OCI-LY7 (cell line): ENCODE data around the gene DNA2. TPM values are rescaled to one million over a fixed set of nuclear protein-coding genes. Genes with fewer than 3 reads are reported as not detected.
"Not testable (repeated sequence)": the region's sequence is repeated elsewhere in the genome, so short reads cannot be mapped to it uniquely, and the experiment has no call there.

ENCODE experiments used
- BruUV-seq: library from RNA; stranded (reverse); fragments of 400-500 nt; replicated peaks from 2 replicates; lab custom pipeline; 2021; lab: Mats Ljungman, UMichigan
- CTCF ChIA-PET: fragments of 300-600 bp; sonication (Branson Sonifier 250); formaldehyde crosslinking; loops from one replicate; lab custom pipeline; 2022; ENCODE audit warnings: antibody characterized with exemption; ENCODE audit not compliant: unreplicated experiment; lab: Charles Lee
- POLR2A ChIA-PET: fragments of 300-600 bp; sonication (Branson Sonifier 250); formaldehyde crosslinking; loops from one replicate; lab custom pipeline; 2022; ENCODE audit warnings: antibody characterized with exemption; lab: Charles Lee
- DNase-seq: peaks from one replicate; pipeline ENCODE4 v3.0.0-alpha.2; 2015; ENCODE audit warnings: low spot score
- H2AFZ ChIP-seq: fragments of 200-600 bp; sonication (generic), shearing (Covaris generic); 2 replicates; pipeline ENCODE4 v1.6.1; 2014; ENCODE audit warnings: mild to moderate bottlenecking, antibody characterized with exemption, low read length, moderate library complexity
- H3K27ac ChIP-seq: fragments of 200-600 bp; sonication (generic); 2 replicates; pipeline ENCODE4 v1.5.1; 2014; ENCODE audit warnings: mixed run types, low read depth, mild to moderate bottlenecking, moderate library complexity, low read length, inconsistent platforms; ENCODE audit not compliant: poor library complexity, severe bottlenecking
- H3K36me3 ChIP-seq: fragments of 200-600 bp; sonication (generic); 2 replicates; pipeline ENCODE4 v1.6.1; 2014; ENCODE audit warnings: mild to moderate bottlenecking, antibody characterized with exemption, low read length, moderate library complexity, mixed read lengths; ENCODE audit not compliant: insufficient read depth
- H3K4me1 ChIP-seq: fragments of 200-600 bp; sonication (generic); 2 replicates; pipeline ENCODE4 v1.5.1; 2014; ENCODE audit warnings: mild to moderate bottlenecking, low read length; ENCODE audit not compliant: insufficient read depth, poor library complexity, severe bottlenecking
- H3K4me2 ChIP-seq: fragments of 200-600 bp; sonication (generic); 2 replicates; pipeline ENCODE4 v1.6.1; 2014; ENCODE audit warnings: mild to moderate bottlenecking, low read length
- H3K4me3 ChIP-seq: fragments of 200-600 bp; sonication (generic); 2 replicates; pipeline ENCODE4 v1.5.1; 2014; ENCODE audit warnings: mild to moderate bottlenecking, low read depth, low read length; ENCODE audit not compliant: poor library complexity, severe bottlenecking
- H3K79me2 ChIP-seq: fragments of 200-600 bp; sonication (generic); 2 replicates; pipeline ENCODE4 v1.6.1; 2016; ENCODE audit warnings: low read depth, mild to moderate bottlenecking, low read length, moderate library complexity, mixed read lengths; ENCODE audit not compliant: insufficient read depth
- H3K9me2 ChIP-seq: fragments of 200-600 bp; sonication (generic); 2 replicates; pipeline ENCODE4 v1.6.1; 2016; ENCODE audit warnings: mild to moderate bottlenecking, low read length, mixed read lengths; ENCODE audit not compliant: insufficient read depth
- H3K9me3 ChIP-seq: fragments of 200-600 bp; sonication (generic); 2 replicates; pipeline ENCODE4 v1.6.1; 2014; ENCODE audit warnings: mild to moderate bottlenecking, mixed run types, low read length, mixed read lengths
- H4K20me1 ChIP-seq: fragments of 200-600 bp; sonication (generic); 2 replicates; pipeline ENCODE4 v1.6.1; 2014; ENCODE audit warnings: mild to moderate bottlenecking, antibody characterized with exemption, low read length, moderate library complexity, mixed read lengths; ENCODE audit not compliant: insufficient read depth
- EZH2phosphoT487 ChIP-seq: fragments of 200-600 bp; sonication (generic); IDR thresholded peaks from 2 replicates; pipeline ENCODE4 v1.6.1; 2018; ENCODE audit warnings: low read depth, borderline replicate concordance, mild to moderate bottlenecking, mixed run types, antibody characterized with exemption, low read length, moderate library complexity, mixed read lengths
- intact Hi-C: fragments of 100-400 bp; cut with micrococcal nuclease; formaldehyde crosslinking; loops from one replicate; pipeline ENCODE4 v1.10.0; 2022; ENCODE audit not compliant: unreplicated experiment
- total RNA-seq, 2 experiments: library from RNA; depleted of rRNA in 1 of 2; stranded (reverse); fragments of >200 nt in 1 of 2; shearing (Covaris generic) in 1 of 2; gene quantifications; 2 replicates each; pipeline ENCODE4 v1.2.3, GENCODE V29; 2014 to 2022
- TF ChIP-seq, protein P1 (sequence below): fragments of 200-600 bp; sonication (generic); conservative IDR thresholded peaks from 2 replicates; pipeline ENCODE4 v1.5.1; 2014; ENCODE audit warnings: mild to moderate bottlenecking, antibody characterized with exemption, low read length, moderate library complexity, mixed read lengths

DNA2 gene
- total RNA-seq, 2 experiments from 2014 or later = 42.1 to 51.2 TPM

DNA sequence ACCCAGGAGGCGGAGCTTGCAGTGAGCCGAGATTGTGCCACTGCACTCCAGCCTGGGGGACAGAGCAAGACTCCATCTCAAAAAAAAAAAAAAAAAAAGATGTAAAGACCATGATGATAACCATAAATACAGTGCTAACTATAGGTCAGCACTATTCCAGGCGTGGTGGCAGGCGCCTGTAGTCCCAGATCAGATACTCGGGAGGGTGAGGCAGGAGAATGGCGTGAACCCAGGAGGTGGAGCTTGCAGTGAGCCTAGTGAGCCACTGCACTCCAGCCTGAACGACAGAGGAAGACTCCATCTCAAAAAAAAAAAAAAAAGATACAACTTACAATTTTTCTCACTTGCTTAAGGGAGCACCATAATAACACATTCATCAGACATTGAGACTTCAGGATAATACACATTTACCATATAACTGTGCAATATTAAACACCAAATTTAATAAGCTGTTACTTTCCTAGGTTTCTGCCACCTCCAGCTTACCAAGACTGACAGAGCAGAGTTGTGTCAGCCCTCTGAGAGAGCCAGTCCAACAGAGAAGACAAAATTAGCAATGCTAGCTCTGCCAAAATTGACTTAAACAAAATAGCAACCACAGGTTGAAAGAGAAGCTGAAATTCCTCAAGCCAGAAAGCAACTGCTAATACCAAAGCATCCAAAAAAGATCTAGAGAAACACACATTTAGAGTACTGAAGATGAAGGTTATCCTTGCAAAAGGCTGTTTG lies 8.2 kb downstream of the DNA2 start:
- intact Hi-C loops = no loop called here
- Histone ChIP-seq H3K4me3 (no peak overlapping the region), H3K79me2 (peaks cover 9% of the 10 kb centered on the region; the same call in 1 of the 2 replicates), H3K4me1 (no peaks in the 10 kb centered on the region), H3K36me3 (peaks cover 96% of the 10 kb centered on the region), H4K20me1 (no peaks in the 10 kb centered on the region), H3K9me3 (no peaks in the 10 kb centered on the region), H3K4me2 (no peak overlapping the region), H3K9me2 (no peaks in the 10 kb centered on the region), H2AFZ (no peak overlapping the region), H3K27ac (no peak overlapping the region)
- ChIA-PET POLR2A (interaction anchor here (0.5 to 0.6 kb wide), 2 partner anchors 67 to 81 kb away, joined by 4 to 5 read pairs; no protein-coding TSS in a partner anchor), CTCF (no interaction called here)
- no TSS peak for BruUV-seq
- no peak for DNase-seq
- TF ChIP-seq EZH2phosphoT487 = no peak
- TF ChIP-seq, protein P1, sequence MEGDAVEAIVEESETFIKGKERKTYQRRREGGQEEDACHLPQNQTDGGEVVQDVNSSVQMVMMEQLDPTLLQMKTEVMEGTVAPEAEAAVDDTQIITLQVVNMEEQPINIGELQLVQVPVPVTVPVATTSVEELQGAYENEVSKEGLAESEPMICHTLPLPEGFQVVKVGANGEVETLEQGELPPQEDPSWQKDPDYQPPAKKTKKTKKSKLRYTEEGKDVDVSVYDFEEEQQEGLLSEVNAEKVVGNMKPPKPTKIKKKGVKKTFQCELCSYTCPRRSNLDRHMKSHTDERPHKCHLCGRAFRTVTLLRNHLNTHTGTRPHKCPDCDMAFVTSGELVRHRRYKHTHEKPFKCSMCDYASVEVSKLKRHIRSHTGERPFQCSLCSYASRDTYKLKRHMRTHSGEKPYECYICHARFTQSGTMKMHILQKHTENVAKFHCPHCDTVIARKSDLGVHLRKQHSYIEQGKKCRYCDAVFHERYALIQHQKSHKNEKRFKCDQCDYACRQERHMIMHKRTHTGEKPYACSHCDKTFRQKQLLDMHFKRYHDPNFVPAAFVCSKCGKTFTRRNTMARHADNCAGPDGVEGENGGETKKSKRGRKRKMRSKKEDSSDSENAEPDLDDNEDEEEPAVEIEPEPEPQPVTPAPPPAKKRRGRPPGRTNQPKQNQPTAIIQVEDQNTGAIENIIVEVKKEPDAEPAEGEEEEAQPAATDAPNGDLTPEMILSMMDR = no peak

DNA sequence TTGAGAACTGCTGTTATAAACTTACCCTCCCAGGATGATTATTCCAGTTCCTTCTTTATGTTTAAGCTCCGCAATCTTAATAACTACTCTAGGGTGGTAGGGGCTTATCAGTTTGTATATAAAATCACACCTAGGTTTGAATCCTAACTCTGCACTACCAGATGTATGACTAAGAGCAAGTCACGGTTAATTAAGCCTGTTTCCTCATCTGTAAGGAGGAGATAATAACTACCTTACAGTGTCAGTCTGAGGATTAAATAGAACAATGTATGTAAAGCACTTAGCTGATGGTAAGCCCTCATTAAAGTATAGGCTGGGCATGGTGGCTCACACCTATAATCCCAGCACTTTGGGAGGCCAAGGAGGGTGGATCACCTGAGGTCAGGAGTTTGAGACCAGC lies 9.2 kb downstream of the DNA2 start:
- Histone ChIP-seq H3K4me1 (no peaks in the 10 kb centered on the region), H2AFZ (no peak overlapping the region), H3K9me2 (no peaks in the 10 kb centered on the region), H3K36me3 (peaks cover 96% of the 10 kb centered on the region), H3K4me2 (no peak overlapping the region), H3K27ac (no peak overlapping the region), H3K79me2 (no peaks in the 10 kb centered on the region), H4K20me1 (no peaks in the 10 kb centered on the region), H3K4me3 (no peak overlapping the region), H3K9me3 (no peaks in the 10 kb centered on the region)
- DNase-seq = no peak
- TF ChIP-seq, protein P1 = no peak
- TF ChIP-seq EZH2phosphoT487 = no peak
- ChIA-PET POLR2A (interaction anchor here (0.5 to 1.4 kb wide), 7 partner anchors 8 to 1733 kb away, joined by 3 to 4 read pairs (median 3); no protein-coding TSS in a partner anchor), CTCF (no interaction called here)
- intact Hi-C loops = no loop called here
- no TSS peak for BruUV-seq

DNA sequence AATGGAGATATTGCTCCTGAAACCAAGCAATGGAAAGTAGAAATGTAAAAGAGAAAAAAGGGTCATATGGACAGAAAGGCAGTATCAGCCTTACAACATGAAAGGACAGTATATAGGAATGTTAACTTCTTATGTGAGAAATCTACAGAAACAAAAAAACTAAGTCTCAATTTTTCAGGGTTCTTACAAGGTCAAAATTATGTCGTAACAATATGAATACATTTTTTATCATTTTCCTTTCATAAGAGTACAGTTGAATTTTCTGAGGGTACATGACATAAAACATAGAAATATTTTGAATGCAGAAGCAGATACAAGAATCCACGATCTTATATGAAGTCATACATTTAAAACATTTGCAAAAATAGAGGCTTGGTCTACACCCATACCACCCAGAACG lies 10.7 kb downstream of the DNA2 start:
- no peaks in the 10 kb centered on the region for H3K9me3 ChIP-seq
- H3K9me2 ChIP-seq = no peaks in the 10 kb centered on the region
- H3K4me1 ChIP-seq = no peaks in the 10 kb centered on the region
- H3K4me2 ChIP-seq = no peak overlapping the region
- H3K27ac ChIP-seq = no peak overlapping the region
- no peaks in the 10 kb centered on the region for H4K20me1 ChIP-seq
- POLR2A ChIA-PET = interaction anchor here (0.6 to 0.7 kb wide), 2 partner anchors 30 to 48 kb away, joined by 3 to 4 read pairs; no protein-coding TSS in a partner anchor
- no peak overlapping the region for H2AFZ ChIP-seq
- intact Hi-C loops = no loop called here
- H3K79me2 ChIP-seq = no peaks in the 10 kb centered on the region
- no TSS peak for BruUV-seq
- TF ChIP-seq EZH2phosphoT487 = no peak
- TF ChIP-seq, protein P1 = no peak
- peaks cover 95% of the 10 kb centered on the region for H3K36me3 ChIP-seq
- CTCF ChIA-PET = no interaction called here
- no peak overlapping the region for H3K4me3 ChIP-seq
- no peak for DNase-seq

DNA sequence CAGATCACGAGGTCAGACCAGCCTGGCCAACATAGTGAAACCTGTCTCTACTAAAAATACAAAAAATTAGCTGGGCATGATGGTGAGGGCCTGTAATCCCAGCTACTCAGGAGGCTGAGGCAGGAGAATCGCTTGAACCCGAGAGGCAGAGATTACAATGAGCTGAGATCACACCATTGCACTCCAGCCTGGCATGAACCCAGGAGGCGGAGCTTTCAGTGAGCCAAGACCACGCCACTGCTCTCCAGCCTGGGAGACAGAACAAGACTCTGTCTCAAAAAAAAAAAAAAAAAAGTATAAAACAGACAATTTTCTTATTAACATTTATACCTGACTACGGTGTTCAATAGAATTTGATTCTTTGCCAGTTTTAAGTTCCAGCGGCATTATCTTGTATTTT lies 22.1 kb downstream of the DNA2 start:
- H3K27ac ChIP-seq, H3K4me2 ChIP-seq, DNase-seq, BruUV-seq, H4K20me1 ChIP-seq, H3K79me2 ChIP-seq, H3K4me1 ChIP-seq, intact Hi-C loops, H3K4me3 ChIP-seq, H3K9me3 ChIP-seq, H2AFZ ChIP-seq, H3K9me2 ChIP-seq, CTCF ChIA-PET: not testable (repeated sequence)
- POLR2A ChIA-PET = interaction anchor here (0.6 to 2.1 kb wide), 4 partner anchors 19 to 427 kb away, joined by 3 to 8 read pairs (median 6); no protein-coding TSS in a partner anchor
- H3K36me3 ChIP-seq = peaks cover 92% of the 10 kb centered on the region
